BE2C (cell line): ENCODE measurements around the gene LIX1L.
"Not testable (repeated sequence)": the region's sequence is repeated elsewhere in the genome, so short reads cannot be mapped to it uniquely, and the experiment has no call there.

Experiments used
- DNase-seq: peaks from one replicate; pipeline ENCODE4 v3.0.0-alpha.2; 2020
- H3K27me3 ChIP-seq: fragments of 250-450 bp; sonication (Bioruptor Pico); 2 replicates; pipeline ENCODE4 v1.5.1; 2020; ENCODE audit warnings: mild to moderate bottlenecking
- H3K36me3 ChIP-seq: fragments of 250-450 bp; sonication (Bioruptor Pico); 2 replicates; pipeline ENCODE4 v1.5.1; 2020; ENCODE audit warnings: mild to moderate bottlenecking
- H3K4me1 ChIP-seq: fragments of 250-450 bp; sonication (Bioruptor Pico); 2 replicates; pipeline ENCODE4 v1.5.1; 2020
- H3K4me3 ChIP-seq: 2 replicates; pipeline ENCODE4 v1.5.1; 2011; ENCODE audit warnings: low read depth, low read length
- H3K9me3 ChIP-seq: fragments of 250-450 bp; sonication (Bioruptor Pico); 2 replicates; pipeline ENCODE4 v1.5.1; 2020
- CTCF ChIP-seq: IDR thresholded peaks from 2 replicates; pipeline ENCODE4 v1.5.1; 2012; ENCODE audit warnings: mild to moderate bottlenecking, low read depth, low read length

LIX1L gene

GRCh38 chr1:145927063-145927886 is 30.5 kb downstream of the LIX1L start, which contains the start of gene RBM8A:
Gene RBM8A, minus strand, starts transcription at chr1:145927484. Its CDS starts 58 bp downstream, at chr1:145927426.
- H3K27me3 ChIP-seq = no peaks in the 10 kb centered on the region
- peak; percentile 94 for DNase-seq

GRCh38 chr1:145926686-145927062 is 31.1 kb downstream of the LIX1L start:
- no peak for DNase-seq
- H3K9me3 ChIP-seq = no peaks in the 10 kb centered on the region

More at GRCh38 chr1:145927063-145927886, 30.5 kb downstream of the LIX1L start, which contains the start of gene RBM8A:
- TF ChIP-seq CTCF = peak; percentile 75
- no peaks in the 10 kb centered on the region for H3K4me1 ChIP-seq
- peaks cover 8% of the 10 kb centered on the region for H3K36me3 ChIP-seq
- H3K4me3 ChIP-seq = peak within 1 kb of the TSS; percentile 90
- no peaks in the 10 kb centered on the region for H3K9me3 ChIP-seq

GRCh38 chr1:145922266-145922665 is 35.6 kb downstream of the LIX1L start:
- no peak for TF ChIP-seq CTCF
- H3K4me3 ChIP-seq = no peak overlapping the region
- H3K27me3 ChIP-seq = no peaks in the 10 kb centered on the region
- H3K9me3 ChIP-seq = no peaks in the 10 kb centered on the region
- peaks cover 8% of the 10 kb centered on the region for H3K36me3 ChIP-seq
- no peak for DNase-seq
- H3K4me1 ChIP-seq = peaks cover 4% of the 10 kb centered on the region; the same call in 1 of the 2 replicates

More at GRCh38 chr1:145926686-145927062, 31.1 kb downstream of the LIX1L start:
- TF ChIP-seq CTCF = no peak
- Histone ChIP-seq H3K4me1 (no peaks in the 10 kb centered on the region), H3K36me3 (peaks cover 8% of the 10 kb centered on the region), H3K27me3 (no peaks in the 10 kb centered on the region), H3K4me3 (peak overlapping the region; percentile 90)

- not testable (repeated sequence) for H3K4me3 ChIP-seq, H3K27me3 ChIP-seq, H3K9me3 ChIP-seq, H3K4me1 ChIP-seq, H3K36me3 ChIP-seq, DNase-seq
These were observed 37.5 kb downstream of the LIX1L start for GRCh38 chr1:145920297-145920696.

- peaks cover 4% of the 10 kb centered on the region; the same call in 1 of the 2 replicates for H3K4me1 ChIP-seq
- no peaks in the 10 kb centered on the region for H3K36me3 ChIP-seq
- peak overlapping the region; percentile 80 for H3K4me3 ChIP-seq
- DNase-seq = peak; percentile 39
- no peaks in the 10 kb centered on the region for H3K27me3 ChIP-seq
- TF ChIP-seq CTCF = no peak
- H3K9me3 ChIP-seq = no peaks in the 10 kb centered on the region
These were observed 38.6 kb downstream of the LIX1L start for GRCh38 chr1:145918992-145919939.
